ENCODE measurements around the gene STYXL1. TPM values are rescaled to one million over a fixed set of nuclear protein-coding genes. Genes with fewer than 3 reads are reported as not detected.
A peak's percentile ranks its signal among the peaks of the same experiment; 100 is the strongest.

STYXL1 gene
- total and polyA plus RNA-seq, 8 donors = 13.3 to 47.6 (median 22.7) TPM

DNA sequence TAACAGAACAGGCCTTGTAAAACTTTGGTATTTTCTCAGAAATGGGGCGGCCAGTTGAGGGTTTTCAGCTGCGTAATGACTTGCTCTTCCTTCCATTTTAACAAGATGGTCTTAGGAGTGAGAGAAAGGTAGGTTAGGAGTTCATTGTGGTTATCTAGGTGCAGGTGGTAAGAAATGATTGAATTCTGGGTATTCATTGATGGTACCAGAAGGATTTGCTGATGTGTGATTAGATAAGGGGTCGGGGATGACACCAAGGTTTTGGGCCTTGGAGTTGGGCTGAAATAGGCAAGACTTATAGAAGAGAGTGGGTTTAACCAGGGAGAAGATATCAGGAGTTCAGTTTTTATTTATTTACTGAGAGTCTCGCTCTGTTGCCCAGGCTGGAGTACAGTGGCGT is 2.7 kb upstream of the STYXL1 start:
- FAIRE-seq (no peak), ATAC-seq (no peak), DNase-seq (no peak)
- Histone ChIP-seq H3K4me3 (no peak overlapping the region), H3K27ac (no peak overlapping the region), H3K36me3 (no peaks in the 10 kb centered on the region), H3K27me3 (no peaks in the 10 kb centered on the region), H3K9me3 (no peaks in the 10 kb centered on the region), H3K4me1 (peaks cover under 1 to 18% (median 6%) of the 10 kb centered on the region in 3 donors)
- TF ChIP-seq CTCF (IDR thresholded peaks at IDR 0.05) = no peak
- intact Hi-C loops (cut with DNase I) = no loop called here
- 89 to 90% methylated on average over 5 of the region's 5 CpGs for WGBS, 2 donors

GRCh38 chr7:76049295-76049694 is 1.5 kb upstream of the STYXL1 start:
- H3K9me3 ChIP-seq = no peaks in the 10 kb centered on the region
- peak overlapping the region in 1 of 4 donors; percentile 94 for H3K27ac ChIP-seq
- peak overlapping the region in 1 of 4 donors; percentile 96 for H3K4me3 ChIP-seq
- DNase-seq (no peak), FAIRE-seq (no peak), ATAC-seq (no peak)
- TF ChIP-seq CTCF (IDR thresholded peaks at IDR 0.05) = no peak
- 51 to 67% methylated on average over 6 of the region's 6 CpGs for WGBS, 2 donors
- H3K27me3 ChIP-seq = no peaks in the 10 kb centered on the region
- no peaks in the 10 kb centered on the region for H3K36me3 ChIP-seq
- H3K4me1 ChIP-seq = peaks cover 9 to 19% (median 9%) of the 10 kb centered on the region in 3 donors
- intact Hi-C loops (cut with DNase I) = no loop called here

DNA sequence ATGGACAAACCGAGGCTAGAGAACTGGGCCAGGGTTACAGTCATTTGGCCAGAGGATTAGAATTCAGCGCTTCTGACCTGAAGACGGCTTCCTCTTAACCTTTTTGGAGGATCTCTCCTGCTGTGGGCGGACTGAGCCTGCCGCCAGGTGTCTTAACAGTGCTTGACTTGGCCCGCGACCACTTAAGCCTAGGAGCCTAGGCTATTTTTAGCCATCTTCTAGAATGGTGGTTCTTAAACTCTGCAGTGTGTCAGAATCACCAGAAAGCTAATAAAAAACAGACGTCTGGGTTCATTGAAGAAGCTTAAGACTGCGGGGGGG is 828 bp upstream of the STYXL1 start:
- peak in 2 of 6 donors; percentile 26 to 31 for DNase-seq
- peak overlapping the region; percentile 85 to 94 (median 90) for H3K27ac ChIP-seq
- ATAC-seq = peak; percentile 13 to 41 (median 35)
- H3K4me3 ChIP-seq = peak overlapping the region; percentile 90 to 97 (median 94)
- no peaks in the 10 kb centered on the region for H3K9me3 ChIP-seq
- 1 to 2% methylated on average over 9 of the region's 9 CpGs for WGBS, 2 donors
- no peak for TF ChIP-seq CTCF (IDR thresholded peaks at IDR 0.05)
- intact Hi-C loops (cut with DNase I) = no loop called here
- FAIRE-seq = no peak
- H3K27me3 ChIP-seq = no peaks in the 10 kb centered on the region
- H3K4me1 ChIP-seq = peaks cover 9 to 19% (median 14%) of the 10 kb centered on the region in 3 donors
- no peaks in the 10 kb centered on the region for H3K36me3 ChIP-seq

- intact Hi-C loops (cut with DNase I) = no loop called here
- no peaks in the 10 kb centered on the region for H3K9me3 ChIP-seq
- H3K27ac ChIP-seq = peak overlapping the region; percentile 85 to 94 (median 90)
- DNase-seq (no peak), ATAC-seq (peak in 3 of 4 donors; percentile 45 to 46 (median 46)), FAIRE-seq (no peak)
- H3K4me3 ChIP-seq = peak overlapping the region; percentile 90 to 97 (median 94)
- TF ChIP-seq CTCF (IDR thresholded peaks at IDR 0.05) = no peak
- H3K36me3 ChIP-seq = no peaks in the 10 kb centered on the region
- H3K27me3 ChIP-seq = no peaks in the 10 kb centered on the region
- H3K4me1 ChIP-seq = peaks cover 9 to 19% (median 14%) of the 10 kb centered on the region in 3 donors
- 0 to 1% methylated on average over 21 of the region's 21 CpGs for WGBS, 2 donors
These were observed 442 bp downstream of the STYXL1 start for GRCh38 chr7:76047305-76047810.

DNA sequence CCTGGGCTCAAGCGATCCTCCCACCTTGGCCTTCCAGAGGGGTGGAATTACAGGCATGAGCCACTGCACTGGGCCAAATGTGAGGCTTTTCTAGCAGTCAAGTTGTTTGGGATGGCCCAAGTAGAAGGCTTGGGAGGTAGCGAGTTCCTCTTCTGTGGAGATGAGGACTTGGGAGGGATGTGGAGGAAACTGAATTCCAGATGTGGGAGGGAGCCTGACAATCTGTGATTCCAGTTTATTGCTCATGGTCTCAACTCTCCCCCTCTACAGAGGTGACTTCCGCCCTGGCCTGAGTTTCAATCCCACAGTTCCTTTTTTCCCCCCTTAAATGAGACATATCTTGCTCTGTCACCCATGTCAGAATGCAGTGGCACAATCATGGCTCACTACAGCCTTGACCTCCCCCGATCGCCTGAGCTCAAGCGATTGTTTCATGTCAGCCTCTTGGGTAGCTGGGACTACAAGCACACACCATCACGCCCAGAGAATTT is 3.4 kb downstream of the STYXL1 start:
- TF ChIP-seq CTCF (IDR thresholded peaks at IDR 0.05) = no peak
- FAIRE-seq (no peak), ATAC-seq (no peak), DNase-seq (no peak)
- Histone ChIP-seq H3K27ac (no peak overlapping the region), H3K4me1 (peaks cover 9 to 15% (median 9%) of the 10 kb centered on the region in 3 donors), H3K4me3 (no peak overlapping the region), H3K27me3 (no peaks in the 10 kb centered on the region), H3K9me3 (no peaks in the 10 kb centered on the region), H3K36me3 (no peaks in the 10 kb centered on the region)
- intact Hi-C loops (cut with DNase I) = no loop called here
- WGBS, 2 donors = 63 to 64% methylated on average over 7 of the region's 7 CpGs
